KMS-11 (cell line): ENCODE data around the gene MAP4K5.

Experiments used
- H2AFZ ChIP-seq: fragments of 200-600 bp; sonication (generic); 2 replicates; pipeline ENCODE4 v1.6.1; 2016; ENCODE audit warnings: antibody characterized with exemption, mixed run types, low read depth
- H3K27ac ChIP-seq: fragments of 200-600 bp; sonication (generic); 2 replicates; pipeline ENCODE4 v1.6.1; 2016; ENCODE audit warnings: mild to moderate bottlenecking, mixed run types
- H3K27me3 ChIP-seq: fragments of 200-600 bp; sonication (generic); 2 replicates; pipeline ENCODE4 v1.6.1; 2017; ENCODE audit warnings: mild to moderate bottlenecking, low read depth, mixed run types, moderate library complexity; ENCODE audit not compliant: insufficient read depth
- H3K36me3 ChIP-seq: fragments of 200-600 bp; sonication (generic); 2 replicates; pipeline ENCODE4 v1.6.1; 2017; ENCODE audit warnings: mild to moderate bottlenecking, mixed run types; ENCODE audit not compliant: insufficient read depth
- H3K4me1 ChIP-seq: fragments of 200-600 bp; sonication (generic); 2 replicates; pipeline ENCODE4 v1.6.1; 2016; ENCODE audit warnings: mild to moderate bottlenecking, low read depth, mixed run types; ENCODE audit not compliant: poor library complexity, severe bottlenecking
- H3K4me2 ChIP-seq: fragments of 200-600 bp; sonication (generic); 2 replicates; pipeline ENCODE4 v1.7.0; 2016; ENCODE audit warnings: mild to moderate bottlenecking, mixed run types
- H3K4me3 ChIP-seq: fragments of 200-600 bp; sonication (generic); IDR thresholded peaks from 2 replicates; pipeline ENCODE4 v1.6.1; 2017; ENCODE audit warnings: low read depth, low read length, mixed read lengths; ENCODE audit not compliant: insufficient read depth
- H3K79me2 ChIP-seq: fragments of 200-600 bp; sonication (generic); 2 replicates; pipeline ENCODE4 v1.6.1; 2016; ENCODE audit warnings: low read depth, mixed run types; ENCODE audit not compliant: insufficient read depth
- H3K9ac ChIP-seq: fragments of 200-600 bp; sonication (generic); 2 replicates; pipeline ENCODE4 v1.6.1; 2016; ENCODE audit warnings: mild to moderate bottlenecking, mixed run types
- H4K20me1 ChIP-seq: fragments of 200-600 bp; sonication (generic); 2 replicates; pipeline ENCODE4 v1.6.1; 2016; ENCODE audit warnings: mild to moderate bottlenecking, mixed run types; ENCODE audit not compliant: insufficient read depth
- TF ChIP-seq, protein P1 (sequence below): fragments of 200-600 bp; sonication (generic); conservative IDR thresholded peaks from 2 replicates; pipeline ENCODE4 v1.6.1; 2017; ENCODE audit warnings: low read depth, mild to moderate bottlenecking, antibody characterized with exemption, low read length, moderate library complexity, mixed read lengths

MAP4K5 gene

DNA sequence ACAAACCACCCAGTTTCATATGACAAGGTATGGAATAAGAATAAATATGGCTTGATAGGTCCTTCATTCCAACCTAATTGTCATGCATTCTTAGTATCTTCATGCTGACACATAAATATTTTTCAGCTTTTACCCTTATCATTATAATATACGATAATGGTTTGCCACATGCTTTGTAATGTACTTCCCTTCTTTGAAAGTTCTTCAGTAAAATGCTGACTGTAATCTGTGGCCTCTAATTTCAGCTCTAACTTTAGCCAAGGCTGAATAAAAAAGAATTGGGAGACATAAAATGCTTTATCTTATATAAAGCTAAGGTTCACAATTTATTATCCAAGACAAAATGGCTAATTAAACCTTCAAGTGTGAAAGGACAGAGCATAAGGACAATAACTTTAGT is 2.6 kb upstream of the MAP4K5 start:
- Histone ChIP-seq H3K27ac (no peak overlapping the region), H2AFZ (no peak overlapping the region), H4K20me1 (no peaks in the 10 kb centered on the region), H3K4me2 (no peak overlapping the region), H3K9ac (no peak overlapping the region), H3K36me3 (no peaks in the 10 kb centered on the region), H3K27me3 (no peaks in the 10 kb centered on the region), H3K4me1 (peaks cover 20% of the 10 kb centered on the region), H3K79me2 (peaks cover 19% of the 10 kb centered on the region), H3K4me3 (no peak overlapping the region)
- TF ChIP-seq, protein P1, sequence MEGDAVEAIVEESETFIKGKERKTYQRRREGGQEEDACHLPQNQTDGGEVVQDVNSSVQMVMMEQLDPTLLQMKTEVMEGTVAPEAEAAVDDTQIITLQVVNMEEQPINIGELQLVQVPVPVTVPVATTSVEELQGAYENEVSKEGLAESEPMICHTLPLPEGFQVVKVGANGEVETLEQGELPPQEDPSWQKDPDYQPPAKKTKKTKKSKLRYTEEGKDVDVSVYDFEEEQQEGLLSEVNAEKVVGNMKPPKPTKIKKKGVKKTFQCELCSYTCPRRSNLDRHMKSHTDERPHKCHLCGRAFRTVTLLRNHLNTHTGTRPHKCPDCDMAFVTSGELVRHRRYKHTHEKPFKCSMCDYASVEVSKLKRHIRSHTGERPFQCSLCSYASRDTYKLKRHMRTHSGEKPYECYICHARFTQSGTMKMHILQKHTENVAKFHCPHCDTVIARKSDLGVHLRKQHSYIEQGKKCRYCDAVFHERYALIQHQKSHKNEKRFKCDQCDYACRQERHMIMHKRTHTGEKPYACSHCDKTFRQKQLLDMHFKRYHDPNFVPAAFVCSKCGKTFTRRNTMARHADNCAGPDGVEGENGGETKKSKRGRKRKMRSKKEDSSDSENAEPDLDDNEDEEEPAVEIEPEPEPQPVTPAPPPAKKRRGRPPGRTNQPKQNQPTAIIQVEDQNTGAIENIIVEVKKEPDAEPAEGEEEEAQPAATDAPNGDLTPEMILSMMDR, result no peak

DNA sequence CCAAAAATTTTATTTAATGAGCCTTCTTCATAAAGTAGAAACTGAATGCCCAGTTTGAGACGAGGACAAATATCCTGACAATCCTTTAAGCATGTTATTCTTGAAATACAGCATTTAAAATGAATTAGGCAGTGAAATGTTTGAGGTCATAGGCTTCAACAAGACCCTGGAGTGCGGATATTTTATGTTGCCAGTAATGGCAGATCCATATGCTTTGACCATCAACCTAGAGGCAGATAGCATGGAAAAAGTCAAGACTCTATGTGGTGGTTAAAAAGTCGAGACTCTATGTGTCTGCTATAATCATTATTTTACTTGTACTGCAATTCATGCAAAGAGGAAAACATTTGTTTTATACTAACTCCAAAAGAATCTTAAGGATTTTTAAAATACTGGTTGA is 2.0 kb upstream of the MAP4K5 start:
- Histone ChIP-seq H3K4me1 (peaks cover 21% of the 10 kb centered on the region), H3K9ac (no peak overlapping the region), H3K4me2 (no peak overlapping the region), H3K36me3 (no peaks in the 10 kb centered on the region), H3K27me3 (no peaks in the 10 kb centered on the region), H4K20me1 (no peaks in the 10 kb centered on the region), H3K27ac (no peak overlapping the region), H3K4me3 (no peak overlapping the region), H2AFZ (no peak overlapping the region), H3K79me2 (peaks cover 25% of the 10 kb centered on the region)
- TF ChIP-seq, protein P1, result no peak

DNA sequence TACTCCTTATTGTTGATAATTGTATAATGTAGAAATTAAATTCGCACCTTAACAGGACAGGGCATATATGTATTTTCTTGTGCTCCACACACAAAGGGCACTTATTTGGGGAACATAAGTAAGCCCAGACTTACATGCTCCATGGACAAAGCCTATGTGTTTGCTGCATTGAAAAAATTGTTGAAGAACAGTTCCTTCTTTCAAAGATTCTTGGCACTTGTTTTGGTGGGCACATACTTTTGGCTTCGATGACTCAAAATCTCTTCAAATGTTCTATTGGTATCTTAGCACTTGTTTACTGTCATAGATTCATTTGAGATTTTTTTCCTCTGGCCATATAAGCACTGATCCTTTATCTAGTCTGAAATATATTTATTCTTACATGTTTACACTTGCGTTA is 1.4 kb upstream of the MAP4K5 start:
- TF ChIP-seq, protein P1, result no peak
- no peaks in the 10 kb centered on the region for H3K36me3 ChIP-seq
- H2AFZ ChIP-seq, result no peak overlapping the region
- H3K79me2 ChIP-seq, result peaks cover 31% of the 10 kb centered on the region
- H4K20me1 ChIP-seq, result no peaks in the 10 kb centered on the region
- H3K4me3 ChIP-seq, result no peak overlapping the region
- H3K4me2 ChIP-seq, result peak overlapping the region; percentile 88
- H3K9ac ChIP-seq, result no peak overlapping the region
- H3K4me1 ChIP-seq, result peaks cover 21% of the 10 kb centered on the region
- no peaks in the 10 kb centered on the region for H3K27me3 ChIP-seq
- no peak overlapping the region for H3K27ac ChIP-seq

DNA sequence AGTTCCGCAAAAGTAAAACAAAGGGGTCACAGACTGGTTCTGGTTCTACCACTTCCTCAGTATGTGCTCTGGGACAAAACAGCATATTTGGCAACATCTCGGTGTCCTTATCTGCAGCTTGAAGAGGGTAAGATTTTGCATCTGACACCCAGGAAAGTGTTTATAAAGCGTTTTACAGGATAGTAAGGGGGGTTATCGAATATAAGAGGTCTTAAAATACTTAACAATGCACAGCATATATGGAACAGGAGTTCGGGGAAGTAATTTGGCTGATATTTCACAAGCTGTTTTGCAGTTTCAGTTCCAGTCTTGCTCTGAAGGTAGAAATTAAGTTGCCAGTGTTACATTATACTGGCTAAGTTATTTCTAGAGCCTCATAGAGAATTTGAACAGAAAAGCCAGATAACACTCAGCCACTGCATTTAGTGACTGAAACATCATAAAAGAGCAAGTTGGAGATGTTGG is 904 bp upstream of the MAP4K5 start:
- Histone ChIP-seq H3K4me2 (peak overlapping the region; percentile 88), H2AFZ (peak overlapping the region; percentile 81), H3K27me3 (no peaks in the 10 kb centered on the region), H3K9ac (peak overlapping the region; percentile 86; the same call in 1 of the 2 replicates), H3K79me2 (peaks cover 36% of the 10 kb centered on the region), H3K27ac (peak overlapping the region; percentile 68; the same call in 1 of the 2 replicates), H3K4me3 (no peak overlapping the region), H3K4me1 (peaks cover 21% of the 10 kb centered on the region), H4K20me1 (no peaks in the 10 kb centered on the region), H3K36me3 (no peaks in the 10 kb centered on the region)
- TF ChIP-seq, protein P1, result no peak
